COR-L47 (cell line): ENCODE results near the gene PROM1.

Experiments used
- DNase-seq: peaks from one replicate; lab custom pipeline; 2025; lab: John Stamatoyannopoulos, UW

The PROM1 gene

GRCh38 chr4:15988222-15988621 lies 95.6 kb downstream of the PROM1 start:
- DNase-seq, result no peak

- DNase-seq, result no peak
Observed at GRCh38 chr4:15986907-15987306, 96.9 kb downstream of the PROM1 start.

- DNase-seq, result no peak
Observed at GRCh38 chr4:15983610-15984009, 100.2 kb downstream of the PROM1 start.

GRCh38 chr4:15982842-15983524 lies 100.8 kb downstream of the PROM1 start:
- no peak for DNase-seq

GRCh38 chr4:15976456-15977447 lies 107.1 kb downstream of the PROM1 start:
- DNase-seq, result no peak

GRCh38 chr4:15971068-15971801 lies 112.6 kb downstream of the PROM1 start:
- DNase-seq, result no peak

GRCh38 chr4:15968551-15969300 lies 115.1 kb downstream of the PROM1 start:
- no peak for DNase-seq

GRCh38 chr4:15965325-15965724 lies 118.5 kb downstream of the PROM1 start:
- no peak for DNase-seq

- no peak for DNase-seq
Observed at GRCh38 chr4:15964159-15964558, 119.7 kb downstream of the PROM1 start.

GRCh38 chr4:15963576-15963975 lies 120.2 kb downstream of the PROM1 start:
- no peak for DNase-seq

GRCh38 chr4:15963001-15963451 lies 120.8 kb downstream of the PROM1 start, which contains the start of gene FGFBP2:
Gene FGFBP2, minus strand, starts transcription at chr4:15963175. Its CDS starts 46 bp downstream, at chr4:15963129.
- DNase-seq, result peak; percentile 59

GRCh38 chr4:15961781-15962510 lies 121.9 kb downstream of the PROM1 start:
- DNase-seq, result no peak

GRCh38 chr4:15958562-15958961 lies 125.3 kb downstream of the PROM1 start:
- DNase-seq, result no peak

GRCh38 chr4:15956179-15956850 lies 127.5 kb downstream of the PROM1 start:
- peak; percentile 80 for DNase-seq

GRCh38 chr4:15955670-15956069 lies 128.2 kb downstream of the PROM1 start:
- no peak for DNase-seq

GRCh38 chr4:15953625-15954024 lies 130.2 kb downstream of the PROM1 start:
- DNase-seq, result no peak

- no peak for DNase-seq
Observed at GRCh38 chr4:15951781-15952180, 132.0 kb downstream of the PROM1 start.

- DNase-seq, result no peak
Observed at GRCh38 chr4:15948826-15949225, 135.0 kb downstream of the PROM1 start.

- DNase-seq, result no peak
Observed at GRCh38 chr4:15947684-15948083, 136.1 kb downstream of the PROM1 start.

- DNase-seq, result no peak
Observed at GRCh38 chr4:15945516-15945915, 138.3 kb downstream of the PROM1 start.
